Psoas muscle (tissue), 8 donors: ENCODE measurements around the gene DENND1B. TPM values are rescaled to one million over a fixed set of nuclear protein-coding genes. Genes with fewer than 3 reads are reported as not detected.

Source experiments
- ATAC-seq, 4 donors: fragments of 200-7000 bp; cut with Tn5 transposase; one replicate each; pipeline ENCODE4 v1.9.1; 2020; ENCODE audit warnings: moderate library complexity in 3 of 4, mild to moderate bottlenecking in 2 of 4
- DNase-seq, 2 donors: peaks; one replicate each; pipeline ENCODE4 v3.0.0-alpha.2; 2020
- H3K27ac ChIP-seq: fragments of 200-600 bp; one replicate; pipeline ENCODE4 v1.8.0; 2022
- H3K27me3 ChIP-seq, 3 donors: fragments of 200-600 bp in 1 of 3; one replicate each; pipeline versions ENCODE4 v1.6.1 to v1.8.0; 2013 to 2022; ENCODE audit warnings: low read length in 2 of 3, mild to moderate bottlenecking in 2 of 3, moderate library complexity in 1 of 3; ENCODE audit not compliant: insufficient read depth in 3 of 3
- H3K36me3 ChIP-seq, 2 donors: fragments of 200-600 bp in 1 of 2; one replicate each; pipeline versions ENCODE4 v1.6.1 to v1.8.0; 2013 to 2022; ENCODE audit warnings: low read depth in 1 of 2, mild to moderate bottlenecking in 1 of 2, moderate library complexity in 1 of 2; ENCODE audit not compliant: insufficient read depth in 1 of 2
- H3K4me1 ChIP-seq: fragments of 200-600 bp; one replicate; pipeline ENCODE4 v1.8.0; 2022
- H3K4me3 ChIP-seq: fragments of 200-600 bp; one replicate; pipeline ENCODE4 v1.8.0; 2022; ENCODE audit warnings: mild to moderate bottlenecking
- H3K9me3 ChIP-seq: fragments of 200-600 bp; one replicate; pipeline ENCODE4 v1.8.0; 2022
- CTCF ChIP-seq: fragments of 200-600 bp; IDR thresholded peaks from one replicate; pipeline ENCODE4 v1.8.0; 2022; ENCODE audit warnings: antibody characterized with exemption
- WGBS, 3 donors: extraction: QIAGEN DNeasy Blood & Tissue Kit; methylation state at CpG; one replicate each; pipeline versions ENCODE4 v1.1.6 to v1.1.7; 2013; 5-methylcytosine and 5-hydroxymethylcytosine counted together
- intact Hi-C, 2 donors: fragments of 100-400 bp; cut with DNase I; formaldehyde crosslinking; loops; one replicate each; pipeline versions ENCODE4 v1.11.0 to v1.14.2; 2022
- polyA plus RNA-seq, 3 donors: library from polyadenylated mRNA; stranded (reverse); fragments of 200-250 nt; gene quantifications; one replicate each; pipeline ENCODE4 v1.2.3, GENCODE V29; 2013
- total RNA-seq, 4 donors: library from RNA; stranded (reverse); fragmentation: NEBNext Ultra II Directional in 2 of 4; extraction: Animal tissue kit (Norgen Biotek cat#: 25700) in 2 of 4; gene quantifications; one replicate each; pipeline versions ENCODE4 v1.2.1 to v1.2.4, GENCODE V29; 2021 to 2023
- donor health status: healthy with polysubstance abuse.
- donor health status: DM: no; HTN: no; CAD: no; lungs with moderate emphysema.
- donor health status: Bipolar disorder and iron deficiency.
- donor health status: healthy.
- donor health status: DM: yes; HTN: yes; CAD: no.
- donor health status: DM: no; HTN: no; CAD: no.
- donor health status: DM: no; HTN: no; CAD: no.
- donor health status: DM: yes; HTN: yes; CAD: no.

DENND1B gene
- total and polyA plus RNA-seq, 7 donors = 1.4 to 11.5 (median 6.2) TPM

GRCh38 chr1:197686231-197686630 is 89.0 kb downstream of the DENND1B start:
- TF ChIP-seq CTCF = no peak
- intact Hi-C loops = no loop called here
- no peaks in the 10 kb centered on the region for H3K36me3 ChIP-seq

GRCh38 chr1:197685785-197686184 is 89.5 kb downstream of the DENND1B start:
- DNase-seq (no peak), ATAC-seq (no peak)
- H3K4me1 ChIP-seq = no peaks in the 10 kb centered on the region
- H3K4me3 ChIP-seq = no peak overlapping the region
- TF ChIP-seq CTCF = no peak
- H3K9me3 ChIP-seq = peaks cover 13% of the 10 kb centered on the region
- no peak overlapping the region for H3K27ac ChIP-seq
- no peaks in the 10 kb centered on the region for H3K36me3 ChIP-seq
- 2 to 17% (median 13%) methylated on average over 1 of the region's 1 CpG for WGBS, 3 donors
- H3K27me3 ChIP-seq = no peaks in the 10 kb centered on the region
- intact Hi-C loops = no loop called here

More at GRCh38 chr1:197686231-197686630, 89.0 kb downstream of the DENND1B start:
- H3K4me1 ChIP-seq = peaks cover 2% of the 10 kb centered on the region
- H3K4me3 ChIP-seq = no peak overlapping the region
- no peaks in the 10 kb centered on the region for H3K27me3 ChIP-seq
- H3K27ac ChIP-seq = no peak overlapping the region
- DNase-seq (no peak), ATAC-seq (no peak)
- peaks cover 13% of the 10 kb centered on the region for H3K9me3 ChIP-seq
- WGBS, 3 donors = 90 to 92% (median 92%) methylated on average over 2 of the region's 2 CpGs

- no peak for DNase-seq
- ATAC-seq = no peak
- WGBS, 3 donors = 63 to 71% (median 68%) methylated on average over 6 of the region's 6 CpGs
- H3K27ac ChIP-seq = no peak overlapping the region
- H3K9me3 ChIP-seq = peaks cover 11% of the 10 kb centered on the region
- no peak overlapping the region for H3K4me3 ChIP-seq
- no peaks in the 10 kb centered on the region for H3K27me3 ChIP-seq
- intact Hi-C loops = no loop called here
- no peaks in the 10 kb centered on the region for H3K36me3 ChIP-seq
- TF ChIP-seq CTCF = no peak
- no peaks in the 10 kb centered on the region for H3K4me1 ChIP-seq
Observed at GRCh38 chr1:197683895-197684553, 91.3 kb downstream of the DENND1B start.

- no peaks in the 10 kb centered on the region for H3K36me3 ChIP-seq
- 86 to 93% (median 87%) methylated on average over 3 of the region's 3 CpGs for WGBS, 3 donors
- no peak overlapping the region for H3K4me3 ChIP-seq
- peaks cover 4% of the 10 kb centered on the region for H3K9me3 ChIP-seq
- no peak for DNase-seq
- H3K27ac ChIP-seq = no peak overlapping the region
- ATAC-seq = no peak
- no peaks in the 10 kb centered on the region for H3K27me3 ChIP-seq
- intact Hi-C loops = no loop called here
- no peak for TF ChIP-seq CTCF
- no peaks in the 10 kb centered on the region for H3K4me1 ChIP-seq
Observed at GRCh38 chr1:197683280-197683679, 92.0 kb downstream of the DENND1B start.

- no peaks in the 10 kb centered on the region for H3K36me3 ChIP-seq
- ATAC-seq (no peak), DNase-seq (no peak)
- no peak for TF ChIP-seq CTCF
- H3K4me1 ChIP-seq = no peaks in the 10 kb centered on the region
- no peaks in the 10 kb centered on the region for H3K9me3 ChIP-seq
- H3K27me3 ChIP-seq = no peaks in the 10 kb centered on the region
- WGBS, 3 donors = 97 to 100% (median 100%) methylated on average over 1 of the region's 1 CpG
- H3K4me3 ChIP-seq = no peak overlapping the region
- intact Hi-C loops = no loop called here
- no peak overlapping the region for H3K27ac ChIP-seq
Observed at GRCh38 chr1:197680311-197680710, 95.0 kb downstream of the DENND1B start.
